MM.1S (cell line): ENCODE results near the gene ANKRD36B.
A peak's percentile ranks its signal among the peaks of the same experiment; 100 is the strongest.
"Not testable (repeated sequence)": the region's sequence is repeated elsewhere in the genome, so short reads cannot be mapped to it uniquely, and the experiment has no call there.

ENCODE experiments used
- DNase-seq: peaks from one replicate; pipeline ENCODE4 v3.0.0-alpha.2; 2015
- H2AFZ ChIP-seq: fragments of 300-600 bp; sonication (generic); 2 replicates; pipeline ENCODE4 v1.6.0; 2016; ENCODE audit warnings: antibody characterized with exemption, low read length
- H3F3A ChIP-seq: fragments of 300-600 bp; sonication (generic); 2 replicates; pipeline ENCODE4 v1.6.1; 2016; ENCODE audit warnings: mild to moderate bottlenecking, antibody characterized with exemption, low read length, moderate library complexity, mixed read lengths; ENCODE audit not compliant: insufficient read depth
- H3K27ac ChIP-seq: fragments of 300-600 bp; sonication (generic); 2 replicates; pipeline ENCODE4 v1.5.1; 2016; ENCODE audit warnings: mild to moderate bottlenecking, low read length
- H3K27me3 ChIP-seq: fragments of 300-600 bp; sonication (generic); replicated peaks from 2 replicates; pipeline ENCODE4 v1.6.0; 2016; ENCODE audit warnings: low read length; ENCODE audit not compliant: insufficient read depth
- H3K36me3 ChIP-seq: fragments of 300-600 bp; sonication (generic); replicated peaks from 2 replicates; pipeline ENCODE4 v1.6.1; 2016; ENCODE audit warnings: mild to moderate bottlenecking, low read length, mixed read lengths; ENCODE audit not compliant: insufficient read depth
- H3K4me1 ChIP-seq: fragments of 300-600 bp; sonication (generic); 2 replicates; pipeline ENCODE4 v1.6.1; 2016; ENCODE audit warnings: low read length, mixed read lengths
- H3K4me2 ChIP-seq: fragments of 300-600 bp; sonication (generic); 2 replicates; pipeline ENCODE4 v1.6.0; 2016; ENCODE audit warnings: low read depth, low read length
- H3K4me3 ChIP-seq: fragments of 300-600 bp; sonication (generic); 2 replicates; pipeline ENCODE4 v1.5.1; 2016; ENCODE audit warnings: low read length, mixed read lengths
- H3K79me2 ChIP-seq: fragments of 300-600 bp; sonication (generic); 2 replicates; pipeline ENCODE4 v1.6.1; 2016; ENCODE audit warnings: mixed run types, low read length, mixed read lengths
- H3K9ac ChIP-seq: fragments of 300-600 bp; sonication (generic); 2 replicates; pipeline ENCODE4 v1.6.1; 2016; ENCODE audit warnings: low read length, mixed read lengths
- H3K9me2 ChIP-seq: fragments of 300-600 bp; sonication (generic); replicated peaks from 2 replicates; pipeline ENCODE4 v1.6.1; 2016; ENCODE audit warnings: mild to moderate bottlenecking, low read length, mixed read lengths; ENCODE audit not compliant: insufficient read depth
- H3K9me3 ChIP-seq: fragments of 300-600 bp; sonication (generic); replicated peaks from 2 replicates; pipeline ENCODE4 v1.6.1; 2016; ENCODE audit warnings: mild to moderate bottlenecking, low read length, mixed read lengths; ENCODE audit not compliant: insufficient read depth
- H4K20me1 ChIP-seq: fragments of 300-600 bp; sonication (generic); 2 replicates; pipeline ENCODE4 v1.6.1; 2016; ENCODE audit warnings: mild to moderate bottlenecking, low read length, moderate library complexity, mixed read lengths; ENCODE audit not compliant: insufficient read depth
- TF ChIP-seq, protein P1 (sequence below): fragments of 300-600 bp; sonication (generic); IDR thresholded peaks from 2 replicates; pipeline ENCODE4 v1.5.1; 2016; ENCODE audit warnings: antibody characterized with exemption, low read length, mixed read lengths

ANKRD36B gene

DNA sequence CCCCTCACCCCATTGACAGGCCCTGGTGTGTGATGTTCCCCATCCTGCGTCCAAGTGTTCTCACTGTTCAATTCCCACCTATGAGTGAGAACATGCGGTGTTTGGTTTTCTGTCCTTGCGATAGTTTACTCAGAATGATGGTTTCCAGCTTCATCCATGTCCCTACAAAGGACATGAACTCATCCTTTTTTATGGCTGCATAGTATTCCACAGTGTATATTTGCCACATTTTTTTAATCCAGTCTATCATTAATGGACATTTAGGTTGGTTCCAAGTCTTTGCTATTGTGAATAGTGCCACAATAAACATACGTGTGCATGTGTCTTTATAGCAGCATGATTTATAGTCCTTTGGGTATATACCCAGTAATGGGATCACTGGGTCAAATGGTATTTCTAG lies 6.5 kb upstream of the ANKRD36B start:
- not testable (repeated sequence) for H3K27ac ChIP-seq, DNase-seq

DNA sequence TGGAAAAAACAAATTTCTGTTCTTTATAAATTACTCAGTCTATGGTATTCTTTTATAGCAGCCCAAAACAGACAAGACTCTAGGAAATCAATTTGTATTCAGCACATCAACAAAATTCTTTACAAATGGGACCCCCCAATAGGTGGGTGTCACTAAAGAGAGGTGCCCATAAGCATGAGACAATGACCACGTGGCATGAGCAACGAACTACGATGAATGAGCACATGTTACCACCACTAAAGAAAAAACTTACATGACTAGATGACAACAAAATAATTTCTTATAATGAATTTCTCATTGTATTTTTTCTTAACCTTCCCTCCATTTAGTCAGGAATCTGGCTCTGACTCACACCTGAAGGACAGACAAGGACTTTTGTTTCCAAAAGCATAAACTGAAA lies 3.8 kb upstream of the ANKRD36B start:
- H3K9me2 ChIP-seq, H2AFZ ChIP-seq, H3K4me2 ChIP-seq, H3K27ac ChIP-seq, H3K4me3 ChIP-seq, H3K36me3 ChIP-seq, H3K9me3 ChIP-seq, H3K79me2 ChIP-seq, H3K27me3 ChIP-seq, H3F3A ChIP-seq, H3K4me1 ChIP-seq, H3K9ac ChIP-seq, H4K20me1 ChIP-seq, DNase-seq: not testable (repeated sequence)

More for the DNA sequence above, 6.5 kb upstream of the ANKRD36B start:
- H3K79me2 ChIP-seq, H3K9ac ChIP-seq, H3K4me1 ChIP-seq, H3K4me2 ChIP-seq, H3K36me3 ChIP-seq, H3F3A ChIP-seq, H2AFZ ChIP-seq, H4K20me1 ChIP-seq, H3K27me3 ChIP-seq, H3K4me3 ChIP-seq, H3K9me3 ChIP-seq, H3K9me2 ChIP-seq: not testable (repeated sequence)

DNA sequence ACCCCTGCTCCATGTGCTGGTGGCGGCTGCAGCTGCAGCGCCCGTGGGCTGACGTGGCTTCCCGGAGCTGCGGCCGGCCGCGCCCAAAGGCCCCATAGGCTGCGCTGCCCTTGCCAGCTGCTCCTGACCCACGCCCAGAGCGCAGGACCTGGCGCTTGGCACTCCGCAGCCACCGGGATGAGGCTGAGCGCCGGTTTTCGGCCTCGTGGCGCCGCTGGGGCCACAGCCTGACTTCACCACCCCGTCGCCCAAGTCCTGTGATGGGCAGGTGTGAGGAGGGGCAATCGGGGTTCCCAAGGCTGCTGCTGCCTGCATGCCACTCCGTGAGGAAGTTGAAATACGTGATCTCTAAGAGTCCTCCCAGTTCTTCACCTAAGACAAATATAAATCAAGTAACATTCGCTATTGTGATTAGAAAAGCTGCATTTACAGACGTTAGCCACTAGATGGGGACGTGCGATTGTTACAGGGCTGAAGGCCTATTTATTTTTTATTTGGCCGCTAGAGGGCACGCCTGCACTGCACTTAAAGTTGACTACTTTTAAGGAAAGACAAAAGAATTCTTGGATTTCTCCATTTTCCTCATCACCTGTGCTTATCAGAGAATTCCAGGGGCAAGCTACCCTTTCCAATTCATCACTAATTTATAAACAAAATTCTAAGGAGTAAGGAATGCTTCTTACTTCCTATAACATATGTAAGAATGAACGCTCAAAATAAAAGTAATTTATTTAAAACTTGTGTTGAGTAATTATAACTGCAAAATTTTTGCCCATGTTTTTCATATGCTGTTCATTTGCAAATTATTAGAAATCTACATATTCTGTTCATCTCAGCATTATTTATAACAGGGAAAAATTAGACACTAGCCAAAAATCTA lies 1.1 kb upstream of the ANKRD36B start:
- Histone ChIP-seq H3K4me2 (peak overlapping the region; percentile 97), H3K27ac (peak overlapping the region; percentile 84; the same call in 1 of the 2 replicates), H2AFZ (peak overlapping the region; percentile 91), H3K9ac (peak overlapping the region; percentile 94), H3K4me3 (peak overlapping the region; percentile 71)
- H3K9me3 ChIP-seq, H3K9me2 ChIP-seq, H3K79me2 ChIP-seq, H3K4me1 ChIP-seq, H3F3A ChIP-seq, H3K27me3 ChIP-seq, H4K20me1 ChIP-seq, H3K36me3 ChIP-seq: not testable (repeated sequence)
- peak; percentile 89 for DNase-seq
- TF ChIP-seq, protein P1, sequence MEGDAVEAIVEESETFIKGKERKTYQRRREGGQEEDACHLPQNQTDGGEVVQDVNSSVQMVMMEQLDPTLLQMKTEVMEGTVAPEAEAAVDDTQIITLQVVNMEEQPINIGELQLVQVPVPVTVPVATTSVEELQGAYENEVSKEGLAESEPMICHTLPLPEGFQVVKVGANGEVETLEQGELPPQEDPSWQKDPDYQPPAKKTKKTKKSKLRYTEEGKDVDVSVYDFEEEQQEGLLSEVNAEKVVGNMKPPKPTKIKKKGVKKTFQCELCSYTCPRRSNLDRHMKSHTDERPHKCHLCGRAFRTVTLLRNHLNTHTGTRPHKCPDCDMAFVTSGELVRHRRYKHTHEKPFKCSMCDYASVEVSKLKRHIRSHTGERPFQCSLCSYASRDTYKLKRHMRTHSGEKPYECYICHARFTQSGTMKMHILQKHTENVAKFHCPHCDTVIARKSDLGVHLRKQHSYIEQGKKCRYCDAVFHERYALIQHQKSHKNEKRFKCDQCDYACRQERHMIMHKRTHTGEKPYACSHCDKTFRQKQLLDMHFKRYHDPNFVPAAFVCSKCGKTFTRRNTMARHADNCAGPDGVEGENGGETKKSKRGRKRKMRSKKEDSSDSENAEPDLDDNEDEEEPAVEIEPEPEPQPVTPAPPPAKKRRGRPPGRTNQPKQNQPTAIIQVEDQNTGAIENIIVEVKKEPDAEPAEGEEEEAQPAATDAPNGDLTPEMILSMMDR: peak; percentile 80

DNA sequence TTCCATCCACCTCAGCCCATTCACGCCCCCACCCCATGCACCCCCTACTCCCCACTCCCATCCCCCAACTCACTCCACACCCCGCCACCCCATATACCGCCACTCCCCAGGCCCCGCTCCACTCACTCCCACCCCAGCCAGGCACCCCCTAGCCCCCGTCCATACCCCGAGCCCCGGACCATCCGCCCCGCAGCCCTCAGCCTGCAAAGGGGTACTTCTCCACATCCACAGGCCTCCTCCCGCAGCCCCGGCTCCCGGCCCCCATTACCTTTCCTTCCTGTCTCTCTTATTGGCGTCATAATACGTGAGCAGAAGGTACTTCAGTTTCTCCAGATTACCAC lies 450 bp downstream of the ANKRD36B start:
- H3K79me2 ChIP-seq, H4K20me1 ChIP-seq, H3K36me3 ChIP-seq, H3K9me3 ChIP-seq, H3K9me2 ChIP-seq, H3F3A ChIP-seq, H3K27me3 ChIP-seq, DNase-seq, H3K4me1 ChIP-seq: not testable (repeated sequence)
- Histone ChIP-seq H3K4me3 (peak overlapping the region; percentile 69), H3K27ac (peak overlapping the region; percentile 78), H2AFZ (peak overlapping the region; percentile 70; the same call in 1 of the 2 replicates), H3K4me2 (peak overlapping the region; percentile 38; the same call in 1 of the 2 replicates), H3K9ac (peak overlapping the region; percentile 69)

DNA sequence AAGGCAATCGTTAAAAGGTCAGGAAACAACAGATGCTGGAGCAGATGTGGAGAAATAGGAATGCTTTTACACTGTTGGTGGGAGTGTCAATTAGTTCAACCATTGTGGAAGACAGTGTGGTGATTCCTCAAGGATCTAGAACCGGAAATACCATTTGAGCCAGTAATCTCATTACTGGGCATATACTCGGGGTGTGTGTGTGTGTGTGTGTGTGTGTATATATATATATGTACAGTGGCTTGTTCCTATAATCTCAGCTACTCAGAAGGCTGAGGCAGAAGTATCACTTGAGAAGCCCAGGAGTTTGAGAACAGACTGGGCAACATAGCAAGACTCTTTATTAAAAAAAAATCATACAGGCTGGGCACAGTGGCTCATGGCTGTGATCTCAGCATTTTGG lies 24.0 kb downstream of the ANKRD36B start:
- DNase-seq: not testable (repeated sequence)

DNA sequence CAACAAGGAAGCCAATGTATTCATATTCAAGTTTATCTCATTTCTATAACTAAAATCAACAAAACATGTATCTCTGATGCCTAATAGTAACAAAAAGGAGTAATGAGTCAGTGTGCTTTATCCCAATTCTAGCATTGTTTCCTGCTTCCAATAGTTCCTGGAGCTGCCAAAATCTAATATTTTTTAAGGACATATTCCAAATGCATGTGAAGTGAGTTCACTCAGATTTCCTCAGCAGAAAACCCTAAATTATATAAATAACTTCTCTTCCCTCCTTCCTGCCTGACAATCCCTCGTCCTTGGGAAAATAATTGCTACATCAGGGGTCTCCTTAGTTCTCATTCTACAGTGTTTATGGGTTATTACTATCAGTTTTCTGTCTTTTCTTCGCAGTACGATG lies 37.3 kb downstream of the ANKRD36B start:
- H3K4me2 ChIP-seq, H3K79me2 ChIP-seq, H3F3A ChIP-seq, H3K36me3 ChIP-seq, H3K9ac ChIP-seq, H3K27me3 ChIP-seq, H2AFZ ChIP-seq, H3K4me1 ChIP-seq, H3K27ac ChIP-seq, H3K9me3 ChIP-seq, DNase-seq, H4K20me1 ChIP-seq, H3K4me3 ChIP-seq, H3K9me2 ChIP-seq: not testable (repeated sequence)

More for the DNA sequence above, 24.0 kb downstream of the ANKRD36B start:
- not testable (repeated sequence) for H3K27ac ChIP-seq, H3K79me2 ChIP-seq, H3K4me1 ChIP-seq, H4K20me1 ChIP-seq, H3K4me2 ChIP-seq, H3K9ac ChIP-seq, H3K27me3 ChIP-seq, H3K9me2 ChIP-seq, H3K4me3 ChIP-seq, H3K36me3 ChIP-seq, H3K9me3 ChIP-seq, H2AFZ ChIP-seq, H3F3A ChIP-seq

DNA sequence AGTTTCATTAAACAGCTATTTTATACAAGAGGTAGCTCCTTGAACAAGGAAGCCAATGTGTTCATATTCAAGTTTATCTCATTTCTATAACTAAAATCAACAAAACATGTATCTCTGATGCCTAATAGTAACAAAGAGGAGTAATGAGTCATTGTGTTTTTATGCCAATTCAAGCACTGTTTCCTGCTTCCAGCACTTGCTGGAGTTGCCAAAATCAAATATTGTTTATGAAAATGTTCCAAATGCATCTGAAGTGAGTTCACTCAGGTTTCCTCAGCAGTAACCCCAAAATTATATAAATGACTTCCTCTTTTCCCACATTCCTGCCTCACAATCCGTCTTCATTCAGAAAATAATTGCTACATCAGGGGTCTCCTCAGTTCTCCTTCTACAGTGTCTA lies 39.2 kb downstream of the ANKRD36B start:
- not testable (repeated sequence) for H3F3A ChIP-seq, H3K27me3 ChIP-seq, H3K79me2 ChIP-seq, H4K20me1 ChIP-seq, DNase-seq, H3K4me2 ChIP-seq, H3K36me3 ChIP-seq, H3K9ac ChIP-seq, H2AFZ ChIP-seq, H3K9me2 ChIP-seq, H3K9me3 ChIP-seq, H3K4me1 ChIP-seq, H3K4me3 ChIP-seq, H3K27ac ChIP-seq
